CD4-positive, alpha-beta T cell treated with Interleukin-15 for 4 hours (primary cell): ENCODE results near the gene PRDM4.
"Not testable (repeated sequence)": the region's sequence is repeated elsewhere in the genome, so short reads cannot be mapped to it uniquely, and the experiment has no call there.

Source experiments
- DNase-seq: peaks from one replicate; pipeline ENCODE4 v3.0.0-alpha.2; 2020; ENCODE audit warnings: low spot score

PRDM4 gene

GRCh38 chr12:107774349-107775029, 13.6 kb upstream of the PRDM4 start, which contains the start of gene ASCL4:
TSS of gene ASCL4 (plus strand) at chr12:107774704. CDS start at chr12:107775219, 515 bp downstream.
- DNase-seq, result no peak

DNA sequence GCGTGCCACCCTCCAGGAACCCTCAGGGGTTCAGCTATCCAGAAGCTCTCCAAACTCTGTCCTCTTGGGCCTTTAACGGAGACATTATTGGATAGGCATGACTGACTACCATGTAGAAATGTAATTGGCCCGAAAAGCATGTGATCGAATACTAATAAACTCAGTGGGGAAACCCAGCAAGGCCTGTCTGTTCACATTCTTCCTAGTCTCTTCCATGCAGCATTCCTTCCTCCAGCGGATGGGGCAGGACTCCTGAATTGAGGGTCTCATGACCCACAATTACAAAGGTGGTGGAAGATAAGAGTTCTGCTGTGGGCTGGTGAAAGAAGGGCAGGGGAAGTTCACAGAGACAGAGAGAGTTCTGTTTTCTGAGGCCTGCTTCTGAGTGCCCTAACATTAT, 6.5 kb upstream of the PRDM4 start:
- no peak for DNase-seq

DNA sequence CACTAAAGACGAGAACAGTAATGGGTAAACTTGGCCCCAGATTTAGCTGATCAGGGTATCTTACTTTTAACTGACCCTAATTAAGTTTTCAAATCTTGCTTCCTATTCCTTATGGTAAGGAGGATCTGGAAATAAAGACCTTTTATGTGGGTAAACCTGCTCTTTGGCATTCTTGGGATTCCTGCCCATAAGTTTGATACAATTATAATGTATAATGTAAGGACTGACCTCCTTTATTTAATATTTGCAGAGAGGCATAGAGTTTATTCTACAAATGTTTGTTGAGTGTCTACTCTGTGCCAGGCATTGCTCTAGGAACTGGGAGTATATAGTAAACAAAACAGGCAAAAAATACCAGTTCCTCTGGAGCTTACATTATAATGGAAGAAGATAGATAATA, 4.4 kb upstream of the PRDM4 start:
- DNase-seq, result no peak

DNA sequence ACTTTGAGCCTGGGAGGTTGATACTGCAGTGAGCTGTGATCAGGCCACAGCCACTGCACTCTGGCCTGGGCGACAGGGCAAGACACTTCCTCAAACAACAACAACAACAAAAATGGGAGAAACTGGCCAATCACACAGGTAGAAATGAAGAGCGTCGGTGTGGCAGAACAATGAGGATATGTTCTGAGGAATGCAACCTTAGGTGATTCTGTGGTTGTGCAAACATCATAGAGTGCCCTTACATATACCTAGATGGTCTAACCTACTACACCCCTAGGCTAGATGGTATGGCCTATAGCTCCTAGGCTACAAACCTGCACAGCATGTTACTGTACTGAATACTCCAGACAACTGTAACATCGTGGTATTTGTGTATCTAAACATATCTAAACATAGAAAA, 3.7 kb upstream of the PRDM4 start:
- DNase-seq, result no peak

DNA sequence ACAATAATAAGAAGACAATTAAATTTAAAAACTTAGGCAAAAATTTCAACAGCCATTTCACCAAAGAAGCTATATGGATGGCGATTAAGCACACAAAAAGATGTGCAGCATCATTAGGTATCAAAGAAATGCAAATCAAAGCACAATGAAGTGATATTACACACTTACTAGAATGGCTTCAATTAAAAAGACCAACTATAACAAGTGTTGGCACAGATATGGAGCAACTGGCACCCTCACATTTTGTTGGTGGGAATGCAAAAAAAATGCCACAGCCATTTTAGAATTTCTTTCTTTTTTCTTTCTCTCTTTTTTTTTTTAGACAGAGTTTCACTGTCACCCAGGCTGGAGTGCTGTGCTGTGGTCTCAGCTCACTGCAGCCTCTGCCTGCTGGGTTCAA, 1.9 kb upstream of the PRDM4 start:
- no peak for DNase-seq

GRCh38 chr12:107761502-107761904, 566 bp upstream of the PRDM4 start:
- no peak for DNase-seq

- peak; percentile 12 for DNase-seq
These were observed 629 bp downstream of the PRDM4 start for GRCh38 chr12:107760207-107760808.

GRCh38 chr12:107759410-107759809, 1.5 kb downstream of the PRDM4 start:
- DNase-seq, result peak; percentile 55

DNA sequence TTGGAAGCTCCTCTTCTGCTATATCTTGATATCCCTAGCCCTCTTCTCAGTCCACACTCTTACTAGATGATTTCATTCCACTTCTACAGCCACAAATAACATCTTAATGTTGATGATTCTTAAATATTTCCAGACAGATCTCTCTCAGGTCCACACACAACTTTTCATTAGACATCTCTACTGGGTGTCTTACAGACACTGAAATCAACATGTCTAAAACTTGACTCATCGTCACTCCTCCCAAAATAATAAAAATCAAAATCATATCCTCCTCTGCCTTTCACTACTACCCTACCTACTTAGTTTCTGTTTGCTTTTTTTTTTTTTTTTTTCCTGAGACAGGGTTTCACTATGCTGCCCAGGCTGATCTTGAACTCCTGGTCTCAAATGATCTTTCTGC, 11.9 kb downstream of the PRDM4 start:
- no peak for DNase-seq

DNA sequence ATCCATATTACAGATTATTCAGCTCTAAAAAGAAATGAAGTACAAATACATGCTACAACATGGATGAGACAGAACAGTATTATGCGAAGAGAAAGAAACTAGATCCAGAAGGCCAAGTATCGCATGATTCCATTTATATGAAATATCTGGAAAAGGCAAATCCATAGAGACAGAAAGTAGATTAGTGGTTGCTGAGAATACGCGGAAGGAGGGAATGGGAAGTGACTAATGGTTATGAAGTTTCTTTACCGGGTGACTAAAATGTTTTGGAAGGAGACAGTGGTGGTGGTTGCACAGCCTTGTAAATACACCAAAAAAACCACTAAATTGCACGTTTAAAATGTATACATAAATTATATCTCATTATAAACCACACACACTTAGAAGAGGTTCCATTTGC, 12.5 kb downstream of the PRDM4 start:
- DNase-seq, result no peak

- no peak for DNase-seq
These were observed 24.0 kb downstream of the PRDM4 start for GRCh38 chr12:107736914-107737313.

DNA sequence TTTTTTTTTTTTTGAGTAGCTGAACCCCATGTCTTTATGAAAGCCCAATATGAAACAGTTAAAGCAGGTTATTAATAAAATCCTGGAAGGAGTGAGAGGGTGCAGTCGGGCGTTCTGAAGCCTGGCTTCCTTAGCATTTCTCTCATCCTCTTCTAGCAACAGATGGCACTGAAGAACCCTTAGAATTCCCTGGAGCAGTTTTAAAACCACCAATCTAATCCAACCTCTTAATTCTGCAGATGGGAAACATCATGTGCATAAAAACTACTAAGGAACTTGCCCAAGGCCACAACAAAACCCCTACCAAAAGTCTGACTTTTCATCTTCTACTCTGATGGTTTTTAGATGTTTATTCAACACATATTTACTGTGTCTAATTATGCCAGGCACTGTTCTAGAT, 25.2 kb downstream of the PRDM4 start:
- DNase-seq, result no peak

GRCh38 chr12:107734139-107734538, 26.8 kb downstream of the PRDM4 start:
- DNase-seq, result no peak

DNA sequence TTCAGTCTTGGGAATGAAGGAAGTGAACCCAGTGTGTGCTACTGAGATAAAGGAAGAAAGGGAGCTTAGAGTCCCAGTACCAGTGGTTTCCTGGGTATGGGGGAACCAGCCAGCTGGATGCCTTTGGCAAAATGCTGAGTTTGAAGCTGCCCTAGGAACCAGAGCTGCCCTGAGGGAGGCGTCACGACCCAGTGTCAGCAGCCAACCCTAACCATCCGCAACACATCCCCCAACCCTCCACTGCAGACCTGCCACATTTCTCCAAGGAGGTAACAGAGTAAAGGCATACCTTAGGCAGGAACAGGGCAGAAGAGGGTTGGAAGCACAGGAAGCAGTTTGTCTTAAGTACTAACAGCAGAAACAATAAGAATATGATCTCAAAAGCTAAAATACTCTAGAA, 28.6 kb downstream of the PRDM4 start:
- no peak for DNase-seq

DNA sequence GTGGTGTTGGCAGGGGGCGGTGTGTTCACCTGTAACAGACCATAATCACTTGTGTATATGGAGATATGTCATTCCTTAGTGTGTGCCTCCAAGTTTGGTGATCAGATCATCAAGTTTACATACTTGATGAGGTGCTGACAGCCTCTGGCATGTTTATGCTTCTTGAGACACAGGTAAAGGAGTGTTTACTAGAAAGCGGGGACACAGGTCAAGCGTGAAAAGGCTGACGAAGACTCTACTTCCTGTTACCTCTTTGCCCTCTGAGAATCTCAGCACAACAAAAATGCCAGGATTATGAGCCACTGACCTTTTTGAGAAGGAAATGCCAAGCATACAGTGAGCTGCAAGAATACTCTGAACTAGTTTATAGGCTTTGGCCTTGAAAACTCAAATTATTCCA, 29.6 kb downstream of the PRDM4 start:
- no peak for DNase-seq

DNA sequence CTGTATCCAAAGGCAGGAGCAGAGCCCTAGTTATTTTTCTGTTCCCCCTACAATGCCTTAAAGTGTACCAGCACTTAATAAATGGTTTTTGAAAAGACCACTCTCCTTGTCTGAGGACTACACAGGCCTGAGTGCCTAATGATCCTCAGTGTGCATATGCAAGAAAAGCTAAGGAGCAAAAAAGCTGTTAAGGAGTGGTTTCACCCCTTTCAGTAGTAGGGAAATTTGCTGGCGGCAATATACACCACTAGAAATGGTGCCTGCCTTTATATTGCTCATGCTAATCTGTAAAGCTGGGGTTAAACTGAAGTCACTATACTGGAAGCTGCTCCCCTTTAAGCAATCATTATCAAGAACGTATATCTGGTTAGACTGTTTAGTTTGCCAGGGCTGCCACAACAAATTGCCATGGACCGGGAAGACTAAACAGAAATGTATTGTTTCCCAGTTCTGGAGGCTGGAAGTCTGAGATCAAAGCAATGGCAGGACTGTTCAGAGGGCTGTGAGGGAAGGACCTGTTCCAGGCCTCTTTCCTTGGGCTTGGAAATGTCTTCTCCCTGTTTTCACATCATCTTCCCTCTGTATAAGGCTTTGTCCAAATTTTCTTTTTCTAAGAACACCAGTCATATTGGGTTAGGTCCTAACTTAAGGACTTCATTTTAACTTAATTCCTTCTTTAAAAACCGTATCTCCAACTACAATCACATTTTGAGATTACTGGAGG, 30.2 kb downstream of the PRDM4 start:
- no peak for DNase-seq

DNA sequence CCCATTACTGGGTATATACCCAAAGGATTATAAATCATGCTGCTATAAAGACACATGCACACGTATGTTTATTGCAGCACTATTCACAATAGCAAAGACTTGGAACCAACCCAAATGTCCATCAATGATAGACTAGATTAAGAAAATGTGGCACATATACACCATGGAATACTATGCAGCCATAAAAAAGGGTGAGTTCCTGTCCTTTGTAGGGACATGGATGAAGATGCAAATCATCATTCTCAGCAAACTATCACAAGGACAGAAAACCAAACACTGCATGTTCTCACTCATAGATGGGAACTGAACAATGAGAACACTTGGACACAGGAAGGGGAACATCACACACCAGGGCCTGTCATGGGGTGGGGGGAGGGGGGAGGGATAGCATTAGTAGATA, 33.2 kb downstream of the PRDM4 start:
- DNase-seq, result not testable (repeated sequence)

DNA sequence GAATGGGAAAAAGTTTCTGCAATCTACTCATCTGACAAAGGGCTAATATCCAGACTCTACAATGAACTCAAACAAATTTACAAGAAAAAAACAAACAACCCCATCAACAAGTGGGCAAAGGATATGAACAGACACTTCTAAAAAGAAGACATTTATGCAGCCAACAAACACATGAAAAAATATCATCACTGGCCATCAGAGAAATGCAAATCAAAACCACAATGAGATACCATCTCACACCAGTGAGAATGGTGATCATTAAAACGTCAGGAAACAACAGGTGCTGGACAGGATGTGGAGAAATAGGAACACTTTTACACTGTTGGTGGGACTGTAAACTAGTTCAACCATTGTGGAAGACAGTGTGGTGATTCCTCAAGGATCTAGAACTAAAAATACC, 33.6 kb downstream of the PRDM4 start:
- DNase-seq, result not testable (repeated sequence)

GRCh38 chr12:107718606-107719005, 42.3 kb downstream of the PRDM4 start:
- no peak for DNase-seq

DNA sequence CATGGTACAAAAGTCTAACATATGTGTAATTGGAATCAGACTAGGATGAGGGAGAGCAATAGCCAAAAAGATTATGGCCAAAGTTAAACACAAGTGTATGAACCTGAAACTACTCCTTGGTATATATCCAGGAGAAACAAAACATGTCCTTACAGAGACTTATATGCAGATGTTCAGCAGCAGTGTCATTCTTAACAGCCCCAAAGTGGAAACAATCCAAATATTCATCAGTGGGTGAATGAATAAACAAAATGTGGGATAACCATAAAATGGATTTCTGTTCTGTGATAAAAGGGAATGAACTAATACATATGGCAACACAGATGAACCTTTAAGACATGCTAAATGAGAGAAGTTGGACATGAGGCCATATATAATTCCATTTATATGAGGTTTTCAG, 45.2 kb downstream of the PRDM4 start:
- no peak for DNase-seq

GRCh38 chr12:107705522-107705921, 55.4 kb downstream of the PRDM4 start:
- DNase-seq, result not testable (repeated sequence)

- DNase-seq, result no peak
These were observed 56.9 kb downstream of the PRDM4 start for GRCh38 chr12:107704041-107704440.

DNA sequence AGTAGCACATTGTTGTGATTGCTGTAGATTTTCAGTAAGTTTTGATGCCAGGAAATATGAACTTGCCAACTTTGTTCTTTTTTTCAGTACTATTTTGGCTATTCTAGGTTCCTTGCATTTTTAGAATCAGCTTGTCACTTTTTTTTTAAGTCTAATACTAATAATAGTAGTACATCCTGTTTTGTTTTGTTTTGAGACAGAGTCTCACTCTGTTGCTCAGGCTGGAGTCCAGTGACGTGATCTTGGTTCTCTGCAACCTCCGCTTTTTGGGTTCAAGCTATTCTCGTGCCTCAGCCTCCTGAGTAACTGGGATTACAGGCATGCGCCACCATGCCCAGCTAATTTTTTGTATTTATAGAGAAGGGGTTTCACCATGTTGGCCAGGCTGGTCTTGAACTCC, 58.8 kb downstream of the PRDM4 start:
- DNase-seq, result no peak
